Jurkat, Clone E6-1 (cell line): ENCODE data around the gene TMEM190.

Experiments used
- DNase-seq: peaks from one replicate; pipeline ENCODE4 v3.0.0-alpha.2; 2011; ENCODE audit warnings: low read depth, low spot score
- H3K4me3 ChIP-seq: 2 replicates; pipeline ENCODE4 v1.5.1; 2011; ENCODE audit warnings: mild to moderate bottlenecking, low read length, control low read depth, moderate library complexity

TMEM190 gene

GRCh38 chr19:55368106-55368505, 8.5 kb upstream of the TMEM190 start:
- no peak overlapping the region for H3K4me3 ChIP-seq
- DNase-seq = no peak

DNA sequence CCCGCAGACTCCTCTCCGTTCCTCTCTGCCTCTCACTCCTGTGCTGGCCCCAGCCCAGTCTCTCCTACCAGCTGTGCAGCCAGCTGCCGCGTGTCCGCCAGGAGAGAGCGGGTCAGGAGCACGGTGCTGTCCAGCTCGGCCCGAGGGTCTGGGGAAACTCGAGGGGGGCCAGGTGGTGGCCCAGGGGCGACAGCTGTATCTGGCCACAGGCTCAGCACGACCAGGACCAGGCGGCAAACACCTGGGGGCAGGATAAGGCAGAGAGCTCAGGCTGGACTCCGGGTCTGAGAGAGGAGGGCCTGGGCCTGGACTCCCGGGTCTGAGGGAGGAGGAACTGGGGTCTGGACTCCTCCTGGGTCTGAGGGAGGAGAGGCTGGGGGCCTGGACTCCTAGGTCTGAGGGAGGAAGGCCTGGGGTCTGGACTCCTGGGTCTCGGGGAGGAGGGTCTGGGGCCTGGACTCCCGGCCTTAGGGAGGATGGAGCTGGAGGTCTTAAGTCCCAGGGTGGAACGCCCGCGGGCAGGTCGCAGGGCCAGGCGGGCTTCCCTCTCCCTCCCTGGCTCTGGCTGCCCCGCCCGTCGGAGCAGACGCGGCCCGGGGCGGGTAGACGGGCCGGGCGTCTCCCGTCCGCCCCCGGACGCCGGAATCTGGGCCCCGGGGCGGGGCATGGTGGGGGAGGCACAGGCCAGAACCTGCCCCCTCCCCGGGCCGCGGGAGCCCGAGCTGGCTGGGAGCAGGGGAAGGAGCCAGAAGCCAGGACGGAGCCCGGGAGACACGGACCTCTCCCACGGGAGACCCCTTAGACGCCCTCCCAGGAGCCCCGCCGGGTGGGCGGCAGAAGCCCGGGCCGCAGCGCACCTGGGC, 7.7 kb upstream of the TMEM190 start:
- H3K4me3 ChIP-seq = no peak overlapping the region
- DNase-seq = no peak

DNA sequence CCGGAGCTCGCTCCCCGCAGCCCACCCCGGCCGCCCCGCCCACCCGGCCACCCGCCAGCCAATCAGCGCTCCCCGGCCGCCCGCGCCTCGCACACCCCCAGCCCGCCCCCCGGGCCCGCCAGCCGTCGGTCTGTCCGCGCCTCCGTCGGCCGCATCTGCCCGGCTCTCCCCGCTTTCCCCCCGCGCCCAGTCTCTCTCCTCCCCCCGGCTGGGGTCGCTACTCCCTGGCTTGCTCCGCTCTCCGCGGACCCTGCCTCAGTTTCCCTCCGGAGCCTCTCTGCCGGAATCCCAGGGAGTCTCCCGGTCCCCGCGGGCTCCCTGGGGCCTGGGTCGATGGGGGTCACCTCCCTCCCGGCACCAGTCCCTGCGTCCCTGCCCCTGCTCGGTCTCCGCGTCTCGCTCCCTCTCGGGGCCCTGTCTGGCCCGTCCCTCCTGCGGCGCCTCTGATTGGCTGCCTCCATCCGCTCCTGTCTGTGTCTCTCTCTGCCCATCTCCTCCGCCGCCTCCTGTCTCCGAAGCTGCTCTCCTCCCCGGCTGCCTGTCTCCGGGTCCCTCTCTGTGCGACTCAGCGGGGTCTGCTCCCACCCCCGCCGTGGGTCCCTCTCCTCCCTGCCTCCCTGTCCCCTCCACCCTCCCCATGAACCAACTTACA, 6.8 kb upstream of the TMEM190 start:
- no peak for DNase-seq
- H3K4me3 ChIP-seq = no peak overlapping the region

- no peak within 1 kb of the TSS for H3K4me3 ChIP-seq
- no peak for DNase-seq
These were observed 6.2 kb upstream of the TMEM190 start, which contains the start of gene IL11 for GRCh38 chr19:55370305-55370988. IL11 (minus strand) TSS chr19:55370463; CDS start chr19:55370310, 153 bp downstream.

DNA sequence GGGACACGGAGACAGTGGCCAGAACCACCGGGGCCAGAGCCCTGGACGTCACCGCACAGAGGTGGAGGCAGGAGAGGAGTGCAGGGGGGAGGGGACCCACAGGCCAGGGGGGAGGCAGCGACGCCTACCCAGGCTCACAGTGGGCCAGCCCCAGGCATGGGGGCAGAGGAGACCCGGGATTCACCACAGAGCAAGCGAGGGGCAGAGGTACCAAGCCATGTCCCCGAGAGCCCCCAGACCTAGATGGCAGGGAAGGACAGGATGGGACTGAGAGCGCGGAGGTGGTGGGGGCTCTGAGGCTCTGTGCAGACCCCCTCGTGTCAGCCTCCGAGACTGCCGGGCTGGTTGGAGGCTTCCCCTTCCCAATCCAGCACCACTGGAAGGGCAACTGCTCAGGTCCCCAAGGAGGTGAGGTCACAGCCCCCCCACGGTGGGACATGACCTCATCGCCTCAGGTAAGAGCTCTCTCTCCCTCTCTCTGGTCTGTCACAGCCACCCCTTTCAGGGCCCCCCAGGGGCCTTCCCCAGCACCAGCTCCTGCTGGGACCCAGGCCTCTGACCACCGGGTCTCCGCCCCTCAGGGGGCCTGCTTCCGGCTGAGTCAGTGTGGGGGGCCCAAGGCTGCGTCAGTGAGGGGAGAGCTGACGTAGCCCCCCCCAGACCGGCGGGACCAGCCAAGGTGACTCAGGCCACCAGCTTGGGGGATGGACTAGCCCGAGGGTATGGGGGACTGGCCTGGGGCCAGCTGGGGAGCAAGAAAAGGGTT, 4.1 kb upstream of the TMEM190 start:
- no peak for DNase-seq
- H3K4me3 ChIP-seq = no peak overlapping the region

DNA sequence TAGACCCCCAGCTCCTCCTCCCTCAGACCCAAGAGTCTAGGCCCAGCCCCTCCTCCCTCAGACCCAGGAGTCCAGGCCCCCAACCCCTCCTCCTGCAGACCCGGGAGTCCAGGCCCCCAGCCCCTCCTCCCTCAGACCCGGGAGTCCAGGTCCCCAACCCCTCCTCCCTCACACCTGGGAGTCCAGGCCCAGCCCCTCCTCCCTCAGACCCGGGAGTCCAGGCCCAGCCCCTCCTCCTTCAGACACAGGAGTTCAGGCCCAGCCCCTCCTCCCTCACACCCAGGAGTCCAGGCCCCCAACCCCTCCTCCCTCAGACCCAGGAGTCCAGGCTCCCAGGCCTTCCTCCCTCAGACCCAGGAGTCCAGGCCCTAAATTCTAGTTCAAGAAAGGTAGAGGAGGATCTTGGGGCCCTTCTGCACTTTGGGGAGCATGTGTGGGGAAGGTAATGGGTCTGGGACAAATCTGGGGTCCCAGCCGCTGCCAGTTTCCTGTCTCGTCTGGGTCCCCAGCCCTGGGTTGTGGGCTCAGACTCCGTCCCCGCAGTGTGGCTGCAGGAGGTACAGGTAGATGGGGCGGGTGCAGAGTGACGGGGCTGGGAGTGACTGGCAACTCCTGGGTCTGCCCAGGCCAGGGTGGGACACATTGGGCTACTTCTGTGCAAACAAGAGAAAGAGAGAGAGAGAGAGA, 3.2 kb upstream of the TMEM190 start:
- no peak overlapping the region for H3K4me3 ChIP-seq
- DNase-seq = no peak

DNA sequence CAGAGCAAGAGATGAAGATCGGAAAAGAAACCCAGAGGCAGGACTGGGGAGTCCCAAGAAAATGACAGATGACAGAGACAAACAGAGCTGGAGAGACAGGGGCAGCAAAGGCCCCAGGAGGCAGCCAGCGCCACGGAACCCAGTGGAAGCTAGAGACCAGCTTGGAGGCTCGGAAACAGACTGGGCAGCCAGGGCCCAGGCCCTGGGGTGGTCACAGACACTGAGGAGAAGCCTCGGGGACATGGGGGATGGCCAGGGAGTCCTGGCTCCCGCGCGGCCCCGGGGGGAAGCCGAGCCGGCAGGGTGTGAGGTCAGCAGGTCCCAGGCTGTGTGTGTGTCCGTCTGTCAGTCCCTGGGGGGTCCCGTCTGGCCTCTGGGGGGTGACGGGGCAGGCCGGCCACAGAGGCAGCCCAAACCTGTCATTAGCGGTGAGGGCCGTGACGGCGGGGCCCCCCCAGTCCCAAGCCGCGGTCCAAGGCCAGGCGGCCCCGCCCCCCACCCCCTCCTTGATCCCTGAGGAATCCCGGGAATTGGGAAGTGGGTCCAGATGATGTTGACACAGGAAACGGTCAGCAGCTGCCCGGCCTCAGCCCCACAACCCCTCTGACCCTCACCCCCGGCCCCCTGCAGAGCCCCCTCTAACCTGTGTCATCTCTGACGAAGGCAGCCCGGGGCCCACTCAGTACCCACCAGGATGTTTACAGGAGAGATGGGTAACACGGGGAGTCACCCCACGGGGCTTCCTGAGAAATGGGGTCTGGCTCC, 2.5 kb upstream of the TMEM190 start:
- DNase-seq = no peak
- H3K4me3 ChIP-seq = no peak overlapping the region

GRCh38 chr19:55377356-55378131, 918 bp downstream of the TMEM190 start:
- no peak for DNase-seq
- no peak overlapping the region for H3K4me3 ChIP-seq

DNA sequence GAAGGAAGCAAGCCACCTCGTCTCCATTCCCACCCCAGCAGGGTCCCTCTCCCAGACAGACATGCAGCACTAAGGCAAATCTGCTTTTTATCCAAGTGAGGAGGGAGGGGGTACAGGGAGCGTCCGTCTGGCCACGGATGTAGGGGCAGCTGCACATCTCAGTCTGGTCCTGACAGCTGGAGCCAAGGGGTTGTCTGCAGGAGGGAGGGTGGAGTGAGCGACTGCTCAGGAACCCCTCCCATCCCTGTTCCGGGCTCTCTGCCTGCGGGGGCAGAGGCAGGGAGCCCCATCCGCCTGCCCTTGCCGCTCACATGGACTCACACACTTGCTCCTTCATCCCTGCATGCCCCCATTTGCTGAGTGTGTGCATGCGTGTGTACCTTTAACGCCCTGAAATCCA, 2.5 kb downstream of the TMEM190 start:
- DNase-seq = no peak
- no peak overlapping the region for H3K4me3 ChIP-seq

GRCh38 chr19:55382013-55382412, 5.4 kb downstream of the TMEM190 start:
- no peak overlapping the region for H3K4me3 ChIP-seq
- DNase-seq = no peak

DNA sequence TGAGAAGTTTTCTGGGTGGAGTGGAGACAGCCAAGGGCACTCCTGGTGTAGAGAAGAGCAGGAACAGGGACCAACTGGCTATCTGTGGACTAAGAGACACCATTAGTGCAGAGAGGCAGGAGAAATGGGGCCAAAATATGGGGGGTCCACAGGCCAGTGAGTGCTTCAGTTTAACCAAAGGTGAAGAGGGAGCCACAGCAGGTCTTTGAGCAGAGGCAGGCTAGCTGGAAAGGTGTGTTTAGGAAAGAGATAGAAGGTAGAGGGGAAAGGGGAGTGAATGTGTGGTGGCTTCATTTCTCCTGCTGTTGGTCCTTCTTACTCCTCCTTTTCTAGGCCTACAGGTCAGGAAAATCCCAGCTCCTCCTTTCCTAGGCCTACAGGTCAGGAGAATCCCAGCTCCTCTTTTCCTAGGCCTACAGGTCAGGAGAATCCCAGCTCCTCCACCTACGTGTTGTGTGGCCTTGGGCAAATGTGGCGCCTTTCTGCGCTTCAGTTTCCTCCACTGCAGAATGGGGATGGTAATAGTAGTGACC, 6.0 kb downstream of the TMEM190 start:
- DNase-seq = no peak
- no peak overlapping the region; the same call in 1 of the 2 replicates for H3K4me3 ChIP-seq

DNA sequence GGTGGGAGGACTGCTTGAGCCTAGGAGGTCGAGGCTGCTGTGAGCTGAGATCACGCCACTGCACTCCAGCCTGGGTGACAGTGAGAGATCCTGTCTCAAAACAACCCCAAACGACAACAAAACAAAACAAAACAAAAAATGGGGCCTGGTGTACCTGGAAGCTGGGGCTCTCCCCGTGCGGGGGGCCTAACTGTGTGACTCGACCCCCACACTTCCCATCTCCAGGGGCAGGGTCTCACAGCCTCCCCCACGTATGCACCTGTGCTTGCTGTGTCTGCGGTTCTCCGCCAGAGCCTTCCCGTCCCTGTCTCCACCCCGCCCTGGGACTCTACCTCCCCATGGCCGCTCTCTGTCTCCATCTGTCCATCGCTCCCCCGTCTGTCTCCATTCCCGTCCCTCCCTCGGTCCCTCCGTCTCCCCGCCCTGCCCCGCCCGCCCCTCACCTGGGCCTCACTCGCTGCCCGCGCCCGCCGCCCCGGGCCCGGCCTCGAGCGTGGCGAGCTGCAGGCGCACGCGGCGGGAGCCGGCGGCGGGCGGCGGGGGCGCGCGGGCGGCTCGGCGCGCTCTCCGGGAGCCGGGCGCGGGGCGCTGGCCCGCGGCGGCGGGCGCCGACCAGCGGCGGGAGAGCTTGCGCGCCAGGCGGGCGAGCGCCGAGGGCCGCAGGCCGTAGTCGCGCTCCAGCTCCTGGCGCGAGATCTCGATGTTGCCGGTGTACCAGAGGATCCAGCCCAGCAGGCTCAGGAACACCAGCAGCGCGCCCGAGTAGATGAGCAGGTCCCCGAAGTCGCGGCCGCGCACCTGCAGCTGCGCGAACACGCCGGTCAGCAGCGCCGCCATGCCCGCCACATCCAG, 6.9 kb downstream of the TMEM190 start:
- DNase-seq = no peak
- peak overlapping the region; percentile 99 for H3K4me3 ChIP-seq

DNA sequence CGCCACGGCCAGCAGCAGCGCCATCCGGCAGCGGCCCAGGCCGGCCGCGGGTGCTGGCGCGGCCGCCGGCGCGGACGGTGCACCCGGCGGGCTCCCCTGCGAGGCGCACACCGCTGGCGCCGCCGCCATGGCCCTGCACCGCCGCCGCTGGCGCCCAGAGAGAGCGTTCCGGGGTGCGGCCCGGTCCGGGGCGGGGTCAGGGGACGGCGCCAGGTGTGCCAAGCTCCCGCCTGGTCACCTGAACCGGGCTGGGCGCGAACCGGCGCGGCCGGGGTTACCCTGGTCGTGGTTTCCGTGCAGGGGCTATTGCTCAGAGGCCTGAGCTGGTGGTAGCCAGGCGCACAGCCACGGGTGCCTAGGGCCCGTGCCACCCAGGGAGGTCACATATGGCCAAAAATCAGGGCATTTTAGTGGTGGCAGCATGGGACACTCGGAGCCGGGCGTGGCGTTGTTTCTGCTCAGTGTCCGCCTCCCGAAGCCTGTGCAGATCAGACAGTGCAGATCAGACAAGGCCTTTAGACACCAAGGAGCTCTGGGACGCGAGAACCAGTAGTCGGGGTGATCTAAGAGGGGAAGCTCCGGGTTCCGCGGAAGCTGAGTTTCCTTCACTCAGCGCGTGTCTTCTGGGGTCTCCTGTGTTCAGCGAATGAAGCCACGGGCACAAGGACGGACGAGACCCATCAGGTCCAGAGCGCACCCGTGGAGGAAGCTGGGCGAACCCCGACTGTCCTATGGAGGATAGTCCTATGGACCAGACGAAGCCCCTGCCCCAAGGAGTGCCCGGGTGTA, 7.7 kb downstream of the TMEM190 start, which contains the start of gene TMEM238:
Gene TMEM238 (minus strand): TSS at position 162 of the 789 bp plus-strand sequence. CDS start 33 bp downstream, at position 129.
- peak within 1 kb of the TSS; percentile 99 for H3K4me3 ChIP-seq
- DNase-seq = peak; percentile 35

DNA sequence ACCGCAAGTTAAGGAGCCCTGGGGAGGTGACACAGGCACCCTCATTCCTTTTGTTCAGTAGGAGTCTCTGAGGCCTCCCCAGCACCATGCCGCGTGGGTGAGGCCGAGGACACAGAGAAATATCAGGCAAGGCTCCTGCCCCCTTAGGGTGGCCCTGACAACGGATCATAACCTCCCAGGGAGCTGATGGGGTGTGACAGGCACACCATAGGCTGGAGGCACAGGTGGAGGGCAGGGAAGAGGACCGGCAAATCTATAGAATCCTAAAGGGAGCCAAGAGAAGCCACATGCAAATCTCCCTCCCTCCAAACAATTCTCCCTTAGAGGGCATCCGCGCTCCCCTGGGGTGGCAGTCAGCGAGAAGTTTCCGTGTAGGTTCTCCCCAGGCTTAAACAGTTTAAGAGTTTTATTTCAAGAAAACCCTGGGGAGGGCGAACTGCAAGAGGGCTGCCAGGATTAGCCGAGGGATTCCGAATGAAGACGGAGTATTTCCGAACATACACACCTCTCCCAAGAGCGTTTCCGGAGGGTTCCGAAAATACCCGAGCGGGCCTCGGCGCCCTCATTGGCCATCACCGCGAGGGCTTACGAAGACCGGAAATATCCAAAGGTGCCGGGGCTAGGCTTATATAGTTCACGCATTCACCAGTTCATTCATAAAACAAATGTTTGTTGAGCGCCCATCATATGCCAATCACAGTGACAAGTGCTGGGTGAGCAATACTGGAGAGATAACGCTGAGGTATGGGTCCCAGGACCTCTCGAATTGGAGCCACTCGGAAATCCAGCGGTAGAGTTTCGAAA, 8.5 kb downstream of the TMEM190 start:
- H3K4me3 ChIP-seq = peak overlapping the region; percentile 99
- DNase-seq = peak; percentile 97
